Right lobe of liver (tissue), 4 donors: ENCODE measurements around the gene MCF2L2.

ENCODE experiments used
- CTCF ChIP-seq, 4 donors: fragments of 200-600 bp in 3 of 4; fragments of 450-650 bp in 1 of 4; IDR thresholded peaks; one replicate each; pipeline versions ENCODE4 v1.5.1 to v1.8.0; 2016 to 2022; ENCODE audit warnings: antibody characterized with exemption in 4 of 4, mild to moderate bottlenecking in 2 of 4
- POLR2A ChIP-seq: fragments of 450-650 bp; IDR thresholded peaks from one replicate; pipeline ENCODE4 v1.6.1; 2017; ENCODE audit warnings: antibody characterized with exemption, mild to moderate bottlenecking
- donor health status: DM: no; HTN: no; CAD: no.
- donor health status: DM: no; HTN: no; CAD: no.
- donor health status: DM: no; HTN: yes; CAD: no.

GRCh38 chr3:183151086-183151485 lies 277.3 kb downstream of the MCF2L2 start:
- TF ChIP-seq CTCF (IDR thresholded peaks at IDR 0.05): no peak
- TF ChIP-seq POLR2A: no peak
